GM18505 (cell line): ENCODE data around the gene PRKCA.

Source experiments
- ATAC-seq: cut with Tn5 transposase; IDR thresholded peaks from one replicate; pipeline ENCODE4 v1.9.1; 2021; ENCODE audit not compliant: unreplicated experiment
- POLR2A ChIP-seq: IDR thresholded peaks from 4 replicates; pipeline ENCODE4 v1.6.1; 2011; ENCODE audit warnings: borderline replicate concordance; ENCODE audit not compliant: insufficient read depth, insufficient read length; ENCODE audit errors: extremely low read depth

The PRKCA gene

GRCh38 chr17:66538776-66539175, 236.4 kb downstream of the PRKCA start:
- no peak for ATAC-seq
- no peak for TF ChIP-seq POLR2A

GRCh38 chr17:66540131-66540781, 237.8 kb downstream of the PRKCA start:
- ATAC-seq: no peak
- TF ChIP-seq POLR2A: no peak

GRCh38 chr17:66541461-66542128, 239.2 kb downstream of the PRKCA start:
- TF ChIP-seq POLR2A: no peak
- ATAC-seq: peak; percentile 79

- peak; percentile 91 for ATAC-seq
- TF ChIP-seq POLR2A: no peak
Observed at GRCh38 chr17:66542129-66542966, 239.9 kb downstream of the PRKCA start.

GRCh38 chr17:66542967-66543520, 240.6 kb downstream of the PRKCA start:
- ATAC-seq: no peak
- no peak for TF ChIP-seq POLR2A

GRCh38 chr17:66543526-66543925, 241.1 kb downstream of the PRKCA start:
- TF ChIP-seq POLR2A: no peak
- no peak for ATAC-seq

- TF ChIP-seq POLR2A: no peak
- no peak for ATAC-seq
Observed at GRCh38 chr17:66545918-66546317, 243.5 kb downstream of the PRKCA start.

GRCh38 chr17:66547151-66547865, 244.9 kb downstream of the PRKCA start:
- ATAC-seq: no peak
- TF ChIP-seq POLR2A: no peak

GRCh38 chr17:66548158-66548557, 245.7 kb downstream of the PRKCA start:
- TF ChIP-seq POLR2A: no peak

GRCh38 chr17:66548659-66549310, 246.4 kb downstream of the PRKCA start:
- TF ChIP-seq POLR2A: no peak
- no peak for ATAC-seq

More at GRCh38 chr17:66548158-66548557, 245.7 kb downstream of the PRKCA start:
- no peak for ATAC-seq

GRCh38 chr17:66549311-66549704, 246.9 kb downstream of the PRKCA start:
- TF ChIP-seq POLR2A: no peak
- no peak for ATAC-seq

GRCh38 chr17:66549731-66550207, 247.4 kb downstream of the PRKCA start:
- no peak for TF ChIP-seq POLR2A
- no peak for ATAC-seq
